HEK293 (cell line): Measurements from ENCODE around the gene CA11.

ENCODE experiments used
- KLF7 ChIP-seq: fragments of 450-650 bp; formaldehyde crosslinking; IDR thresholded peaks from 2 replicates; pipeline ENCODE4 v1.5.1; 2016; ENCODE audit warnings: missing biosample characterization, missing genetic modification characterization, borderline replicate concordance
- ZNF146 ChIP-seq: fragments of 450-650 bp; formaldehyde crosslinking; IDR thresholded peaks from 2 replicates; pipeline ENCODE4 v1.5.1; 2016; ENCODE audit warnings: missing biosample characterization, missing genetic modification characterization
- ZNF23 ChIP-seq: fragments of 450-650 bp; formaldehyde crosslinking; IDR thresholded peaks from 2 replicates; pipeline ENCODE4 v1.5.1; 2016; ENCODE audit warnings: missing biosample characterization, missing genetic modification characterization, borderline replicate concordance

DNA sequence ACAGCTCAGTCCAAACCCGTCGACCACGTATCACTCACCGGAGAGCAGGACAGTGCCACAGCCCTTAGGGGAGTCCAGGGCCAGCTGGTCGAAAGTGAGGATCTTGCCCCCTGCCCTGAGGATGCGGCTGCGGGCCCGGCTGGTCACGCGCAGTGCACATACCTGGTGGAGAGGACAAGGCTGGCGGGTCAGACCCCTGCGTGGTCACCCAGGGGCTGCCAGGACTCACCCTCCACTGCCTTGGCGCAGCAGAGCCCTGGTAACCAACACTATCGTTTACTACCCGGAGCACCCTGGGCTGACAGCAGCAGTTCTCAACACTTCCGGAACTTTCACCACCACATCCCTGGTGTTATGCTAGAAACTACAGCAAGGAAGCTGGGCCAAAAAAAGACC lies 29.9 kb downstream of the CA11 start:
- TF ChIP-seq ZNF146 (tag by site-specific recombination) = no peak
- no peak for TF ChIP-seq KLF7
- no peak for TF ChIP-seq ZNF23 (tag by site-specific recombination)
